Rectal smooth muscle tissue (tissue), 1 donor: Measurements from ENCODE around the gene ZKSCAN1.

ENCODE experiments used
- H3K27ac ChIP-seq: one replicate; pipeline ENCODE4 v1.7.0; 2013; ENCODE audit warnings: low read depth, low read length, inconsistent platforms
- H3K27me3 ChIP-seq: one replicate; pipeline ENCODE4 v1.7.0; 2013; ENCODE audit warnings: low read length; ENCODE audit not compliant: control insufficient read depth, insufficient read depth
- H3K36me3 ChIP-seq: one replicate; pipeline ENCODE4 v1.7.0; 2013; ENCODE audit warnings: low read length; ENCODE audit not compliant: control insufficient read depth, insufficient read depth
- H3K4me1 ChIP-seq: one replicate; pipeline ENCODE4 v1.7.0; 2013; ENCODE audit warnings: low read length; ENCODE audit not compliant: control insufficient read depth, insufficient read depth
- H3K4me3 ChIP-seq: one replicate; pipeline ENCODE4 v1.7.0; 2013; ENCODE audit warnings: low read length
- H3K9ac ChIP-seq: one replicate; pipeline ENCODE4 v1.7.0; 2013; ENCODE audit warnings: low read length

ZKSCAN1 gene

GRCh38 chr7:100053215-100053614 lies 37.8 kb downstream of the ZKSCAN1 start:
- Histone ChIP-seq H3K27me3 (no peaks in the 10 kb centered on the region), H3K4me1 (peaks cover 2% of the 10 kb centered on the region), H3K36me3 (peaks cover 12% of the 10 kb centered on the region), H3K27ac (no peak overlapping the region), H3K4me3 (no peak overlapping the region), H3K9ac (no peak overlapping the region)

- no peak overlapping the region for H3K4me3 ChIP-seq
- H3K27me3 ChIP-seq = no peaks in the 10 kb centered on the region
- peaks cover 21% of the 10 kb centered on the region for H3K36me3 ChIP-seq
- no peak overlapping the region for H3K9ac ChIP-seq
- no peak overlapping the region for H3K27ac ChIP-seq
- H3K4me1 ChIP-seq = peaks cover 2% of the 10 kb centered on the region
Observed at GRCh38 chr7:100057006-100057405, 41.6 kb downstream of the ZKSCAN1 start.

GRCh38 chr7:100059251-100059739 lies 43.9 kb downstream of the ZKSCAN1 start:
- no peak overlapping the region for H3K9ac ChIP-seq
- no peaks in the 10 kb centered on the region for H3K27me3 ChIP-seq
- H3K36me3 ChIP-seq = peaks cover 25% of the 10 kb centered on the region
- H3K4me1 ChIP-seq = no peaks in the 10 kb centered on the region
- no peak overlapping the region for H3K4me3 ChIP-seq
- H3K27ac ChIP-seq = no peak overlapping the region

- H3K9ac ChIP-seq = no peak overlapping the region
- no peak overlapping the region for H3K27ac ChIP-seq
- no peaks in the 10 kb centered on the region for H3K27me3 ChIP-seq
- no peak overlapping the region for H3K4me3 ChIP-seq
- peaks cover 10% of the 10 kb centered on the region for H3K4me1 ChIP-seq
- H3K36me3 ChIP-seq = peaks cover 29% of the 10 kb centered on the region
Observed at GRCh38 chr7:100061518-100062193, 46.3 kb downstream of the ZKSCAN1 start.

GRCh38 chr7:100063376-100063775 lies 48.0 kb downstream of the ZKSCAN1 start:
- Histone ChIP-seq H3K9ac (no peak overlapping the region), H3K27ac (no peak overlapping the region), H3K4me1 (peaks cover 10% of the 10 kb centered on the region), H3K27me3 (no peaks in the 10 kb centered on the region), H3K36me3 (peaks cover 16% of the 10 kb centered on the region), H3K4me3 (no peak overlapping the region)

GRCh38 chr7:100064162-100064561 lies 48.8 kb downstream of the ZKSCAN1 start:
- Histone ChIP-seq H3K9ac (no peak overlapping the region), H3K4me3 (no peak overlapping the region), H3K27ac (no peak overlapping the region), H3K27me3 (no peaks in the 10 kb centered on the region), H3K36me3 (peaks cover 11% of the 10 kb centered on the region), H3K4me1 (peaks cover 10% of the 10 kb centered on the region)

GRCh38 chr7:100065452-100066186 lies 50.2 kb downstream of the ZKSCAN1 start:
- Histone ChIP-seq H3K9ac (no peak overlapping the region), H3K27ac (peak overlapping the region; percentile 80), H3K4me3 (no peak overlapping the region), H3K36me3 (peaks cover 22% of the 10 kb centered on the region), H3K4me1 (peaks cover 10% of the 10 kb centered on the region), H3K27me3 (no peaks in the 10 kb centered on the region)

- H3K4me3 ChIP-seq = no peak overlapping the region
- H3K36me3 ChIP-seq = peaks cover 33% of the 10 kb centered on the region
- H3K9ac ChIP-seq = no peak overlapping the region
- peaks cover 10% of the 10 kb centered on the region for H3K4me1 ChIP-seq
- no peaks in the 10 kb centered on the region for H3K27me3 ChIP-seq
- H3K27ac ChIP-seq = no peak overlapping the region
Observed at GRCh38 chr7:100066953-100067352, 51.6 kb downstream of the ZKSCAN1 start.

- H3K36me3 ChIP-seq = peaks cover 52% of the 10 kb centered on the region
- H3K4me3 ChIP-seq = no peak overlapping the region
- H3K27ac ChIP-seq = no peak overlapping the region
- H3K4me1 ChIP-seq = peaks cover 9% of the 10 kb centered on the region
- H3K27me3 ChIP-seq = no peaks in the 10 kb centered on the region
- H3K9ac ChIP-seq = no peak overlapping the region
Observed at GRCh38 chr7:100069991-100070390, 54.6 kb downstream of the ZKSCAN1 start.

- no peak overlapping the region for H3K9ac ChIP-seq
- H3K27me3 ChIP-seq = no peaks in the 10 kb centered on the region
- H3K4me3 ChIP-seq = no peak overlapping the region
- no peaks in the 10 kb centered on the region for H3K4me1 ChIP-seq
- no peak overlapping the region for H3K27ac ChIP-seq
- peaks cover 59% of the 10 kb centered on the region for H3K36me3 ChIP-seq
Observed at GRCh38 chr7:100071018-100071723, 55.8 kb downstream of the ZKSCAN1 start.

- Histone ChIP-seq H3K4me3 (no peak overlapping the region), H3K4me1 (no peaks in the 10 kb centered on the region), H3K27me3 (no peaks in the 10 kb centered on the region), H3K9ac (no peak overlapping the region), H3K27ac (no peak overlapping the region), H3K36me3 (peaks cover 69% of the 10 kb centered on the region)
Observed at GRCh38 chr7:100072462-100072861, 57.1 kb downstream of the ZKSCAN1 start.

- H3K36me3 ChIP-seq = peaks cover 66% of the 10 kb centered on the region
Observed at GRCh38 chr7:100074841-100075240, 59.4 kb downstream of the ZKSCAN1 start.

More at GRCh38 chr7:100074841-100075240, 59.4 kb downstream of the ZKSCAN1 start:
- no peaks in the 10 kb centered on the region for H3K4me1 ChIP-seq
- no peaks in the 10 kb centered on the region for H3K27me3 ChIP-seq
- H3K9ac ChIP-seq = no peak overlapping the region
- H3K4me3 ChIP-seq = no peak overlapping the region
- no peak overlapping the region for H3K27ac ChIP-seq
